CD4-positive, CD25-positive, alpha-beta regulatory T cell (primary cell): Measurements from ENCODE around the gene MYO15B. TPM values are rescaled to one million over a fixed set of nuclear protein-coding genes. Genes with fewer than 3 reads are reported as not detected.

Experiments used
- ATAC-seq, 2 donors: fragments of 150-1000 bp; cut with Tn5 transposase; one replicate each; pipeline ENCODE4 v1.10.0; 2021; ENCODE audit warnings: low read depth in 2 of 2, moderate number of reproducible peaks in 2 of 2, moderate library complexity in 1 of 2
- DNase-seq, 3 donors: peaks; one replicate each; pipeline versions ENCODE4 v3.0.0 to v3.0.0-alpha.2; 2012 to 2022; ENCODE audit warnings: mixed read lengths in 1 of 3
- H3K27ac ChIP-seq: one replicate; pipeline ENCODE4 v1.7.0; 2013; ENCODE audit warnings: mild to moderate bottlenecking, low read length; ENCODE audit not compliant: insufficient read depth, poor library complexity, severe bottlenecking
- H3K27me3 ChIP-seq: one replicate; pipeline ENCODE4 v1.7.0; 2013; ENCODE audit warnings: low read length; ENCODE audit not compliant: control insufficient read depth, insufficient read depth
- H3K36me3 ChIP-seq: one replicate; pipeline ENCODE4 v1.7.0; 2013; ENCODE audit warnings: mild to moderate bottlenecking, low read length, moderate library complexity; ENCODE audit not compliant: control insufficient read depth, insufficient read depth
- H3K4me1 ChIP-seq: 2 replicates; pipeline ENCODE4 v1.7.0; 2013; ENCODE audit warnings: mild to moderate bottlenecking, low read length; ENCODE audit not compliant: insufficient read depth, control insufficient read depth, poor library complexity, severe bottlenecking
- H3K4me3 ChIP-seq: one replicate; pipeline ENCODE4 v1.7.0; 2013; ENCODE audit warnings: low read depth, mild to moderate bottlenecking, low read length, moderate library complexity
- H3K9me3 ChIP-seq, 2 experiments: 1 replicate in 1 of 2; 2 replicates in 1 of 2; pipeline ENCODE4 v1.7.0; 2013; ENCODE audit warnings: low read length in 2 of 2, mild to moderate bottlenecking in 1 of 2, moderate library complexity in 1 of 2; ENCODE audit not compliant: control insufficient read depth in 2 of 2
- H3K27ac Mint-ChIP-seq, 3 donors: one replicate each; pipeline ENCODE4 v1.8.0; 2020 to 2022; ENCODE audit warnings: mild to moderate bottlenecking in 3 of 3, mixed read lengths in 3 of 3, moderate library complexity in 2 of 3
- H3K27me3 Mint-ChIP-seq: one replicate; pipeline ENCODE4 v1.8.0; 2022; ENCODE audit warnings: mild to moderate bottlenecking, mixed read lengths
- H3K36me3 Mint-ChIP-seq: one replicate; pipeline ENCODE4 v1.8.0; 2020; ENCODE audit warnings: mixed read lengths
- H3K4me1 Mint-ChIP-seq, 4 donors: one replicate each; pipeline ENCODE4 v1.8.0; 2020 to 2022; ENCODE audit warnings: mixed read lengths in 4 of 4, mild to moderate bottlenecking in 1 of 4
- H3K4me3 Mint-ChIP-seq, 4 donors: one replicate each; pipeline ENCODE4 v1.8.0; 2020 to 2022; ENCODE audit warnings: mild to moderate bottlenecking in 4 of 4, mixed read lengths in 4 of 4, moderate library complexity in 3 of 4
- H3K9me3 Mint-ChIP-seq, 7 donors: one replicate each; pipeline ENCODE4 v1.8.0; 2020 to 2022; ENCODE audit warnings: mixed read lengths in 7 of 7, mild to moderate bottlenecking in 3 of 7, moderate library complexity in 2 of 7
- polyA plus RNA-seq, 4 donors: library from polyadenylated mRNA; unstranded; fragments of 300-500 nt; fragmentation: Illumina TruSeq; gene quantifications; one replicate each; pipeline ENCODE4 v1.2.3, GENCODE V29; 2021
- total RNA-seq: library from RNA; stranded (reverse); gene quantifications from one replicate; pipeline ENCODE4 v1.2.3, GENCODE V29; 2022

Gene MYO15B
- total and polyA plus RNA-seq, 5 donors from 2014 or later, result 0.95 to 117 (median 1.0) TPM

GRCh38 chr17:75547091-75547490, 40.5 kb upstream of the MYO15B start:
- DNase-seq (no peak), ATAC-seq (no peak)
- Mint-ChIP-seq H3K27ac (no peak overlapping the region), H3K27me3 (no peaks in the 10 kb centered on the region), H3K4me1 (peaks cover 0 to 4% (median 1%) of the 10 kb centered on the region in 4 donors), H3K9me3 (no peaks in the 10 kb centered on the region), H3K4me3 (no peak overlapping the region), H3K36me3 (peaks cover 4% of the 10 kb centered on the region)
- H3K4me3 ChIP-seq, result no peak overlapping the region
- no peaks in the 10 kb centered on the region for H3K9me3 ChIP-seq
- H3K4me1 ChIP-seq, result no peaks in the 10 kb centered on the region
- peaks cover 7% of the 10 kb centered on the region for H3K36me3 ChIP-seq
- H3K27me3 ChIP-seq, result no peaks in the 10 kb centered on the region
- no peak overlapping the region for H3K27ac ChIP-seq

GRCh38 chr17:75548813-75549212, 38.8 kb upstream of the MYO15B start:
- H3K27me3 Mint-ChIP-seq, result no peaks in the 10 kb centered on the region
- Histone ChIP-seq H3K27ac (no peak overlapping the region), H3K4me3 (no peak overlapping the region), H3K27me3 (no peaks in the 10 kb centered on the region), H3K4me1 (no peaks in the 10 kb centered on the region), H3K9me3 (no peaks in the 10 kb centered on the region), H3K36me3 (peaks cover 4% of the 10 kb centered on the region)
- DNase-seq, result no peak
- H3K9me3 Mint-ChIP-seq, result no peaks in the 10 kb centered on the region
- no peak for ATAC-seq
- no peak overlapping the region for H3K4me3 Mint-ChIP-seq
- H3K36me3 Mint-ChIP-seq, result peaks cover 4% of the 10 kb centered on the region
- peak overlapping the region in 1 of 3 donors; percentile 5 for H3K27ac Mint-ChIP-seq
- peaks cover 0 to 4% (median 1%) of the 10 kb centered on the region in 4 donors for H3K4me1 Mint-ChIP-seq

- DNase-seq (no peak), ATAC-seq (no peak)
- peaks cover 4% of the 10 kb centered on the region for H3K36me3 Mint-ChIP-seq
- Histone ChIP-seq H3K27me3 (no peaks in the 10 kb centered on the region), H3K36me3 (peaks cover 4% of the 10 kb centered on the region), H3K27ac (no peak overlapping the region), H3K9me3 (no peaks in the 10 kb centered on the region), H3K4me3 (no peak overlapping the region), H3K4me1 (no peaks in the 10 kb centered on the region)
- no peaks in the 10 kb centered on the region for H3K27me3 Mint-ChIP-seq
- peak overlapping the region in 1 of 3 donors; percentile 5 for H3K27ac Mint-ChIP-seq
- peaks cover 0 to 4% (median 1%) of the 10 kb centered on the region in 4 donors for H3K4me1 Mint-ChIP-seq
- H3K9me3 Mint-ChIP-seq, result no peaks in the 10 kb centered on the region
- no peak overlapping the region for H3K4me3 Mint-ChIP-seq
Measured at GRCh38 chr17:75549246-75550138, 38.1 kb upstream of the MYO15B start.

- Mint-ChIP-seq H3K9me3 (no peaks in the 10 kb centered on the region), H3K27me3 (no peaks in the 10 kb centered on the region), H3K27ac (no peak overlapping the region), H3K36me3 (peaks cover 4% of the 10 kb centered on the region), H3K4me1 (peaks cover 0 to 4% (median 1%) of the 10 kb centered on the region in 4 donors), H3K4me3 (no peak overlapping the region)
- ATAC-seq (no peak), DNase-seq (no peak)
- no peaks in the 10 kb centered on the region for H3K27me3 ChIP-seq
- no peaks in the 10 kb centered on the region for H3K9me3 ChIP-seq
- no peak overlapping the region for H3K27ac ChIP-seq
- peaks cover 4% of the 10 kb centered on the region for H3K36me3 ChIP-seq
- H3K4me3 ChIP-seq, result no peak overlapping the region
- H3K4me1 ChIP-seq, result no peaks in the 10 kb centered on the region
Measured at GRCh38 chr17:75550139-75550465, 37.5 kb upstream of the MYO15B start.

GRCh38 chr17:75551266-75551665, 36.3 kb upstream of the MYO15B start:
- no peaks in the 10 kb centered on the region for H3K9me3 ChIP-seq
- H3K4me1 ChIP-seq, result no peaks in the 10 kb centered on the region
- Mint-ChIP-seq H3K27me3 (no peaks in the 10 kb centered on the region), H3K9me3 (no peaks in the 10 kb centered on the region), H3K4me3 (no peak overlapping the region), H3K4me1 (peaks cover 0 to 4% (median 1%) of the 10 kb centered on the region in 4 donors), H3K36me3 (peaks cover 4% of the 10 kb centered on the region), H3K27ac (no peak overlapping the region)
- DNase-seq (no peak), ATAC-seq (no peak)
- H3K27me3 ChIP-seq, result no peaks in the 10 kb centered on the region
- H3K36me3 ChIP-seq, result peaks cover 4% of the 10 kb centered on the region
- H3K27ac ChIP-seq, result no peak overlapping the region
- H3K4me3 ChIP-seq, result no peak overlapping the region

GRCh38 chr17:75552425-75553294, 34.9 kb upstream of the MYO15B start:
- ATAC-seq, result no peak
- no peaks in the 10 kb centered on the region for H3K27me3 Mint-ChIP-seq
- no peaks in the 10 kb centered on the region for H3K9me3 ChIP-seq

GRCh38 chr17:75553295-75554110, 34.1 kb upstream of the MYO15B start:
- Histone ChIP-seq H3K4me3 (no peak overlapping the region), H3K27ac (no peak overlapping the region), H3K36me3 (no peaks in the 10 kb centered on the region), H3K27me3 (no peaks in the 10 kb centered on the region), H3K9me3 (no peaks in the 10 kb centered on the region), H3K4me1 (no peaks in the 10 kb centered on the region)
- Mint-ChIP-seq H3K27ac (peak overlapping the region in 1 of 3 donors; percentile 15), H3K36me3 (peaks cover 4% of the 10 kb centered on the region), H3K4me3 (no peak overlapping the region), H3K9me3 (no peaks in the 10 kb centered on the region), H3K27me3 (no peaks in the 10 kb centered on the region), H3K4me1 (peaks cover 0 to 4% (median 1%) of the 10 kb centered on the region in 4 donors)
- ATAC-seq, result no peak
- DNase-seq, result no peak

More at GRCh38 chr17:75552425-75553294, 34.9 kb upstream of the MYO15B start:
- Histone ChIP-seq H3K4me1 (no peaks in the 10 kb centered on the region), H3K4me3 (no peak overlapping the region), H3K27me3 (no peaks in the 10 kb centered on the region), H3K27ac (no peak overlapping the region), H3K36me3 (no peaks in the 10 kb centered on the region)
- H3K36me3 Mint-ChIP-seq, result peaks cover 4% of the 10 kb centered on the region
- H3K27ac Mint-ChIP-seq, result no peak overlapping the region
- no peak for DNase-seq
- H3K4me3 Mint-ChIP-seq, result no peak overlapping the region
- H3K4me1 Mint-ChIP-seq, result peaks cover 0 to 4% (median 1%) of the 10 kb centered on the region in 4 donors
- no peaks in the 10 kb centered on the region for H3K9me3 Mint-ChIP-seq
